ENCODE measurements around the gene PLCB4.

The PLCB4 gene

GRCh38 chr20:9441948-9442347, 373.1 kb downstream of the PLCB4 start:
- no peak overlapping the region for H3K4me3 ChIP-seq (ENCODE audit: low read depth, low read length)
- no peak for TF ChIP-seq CTCF (IDR thresholded peaks at IDR 0.05; ENCODE audit: low read depth, low read length, missing control alignments)
- no peak for DNase-seq (ENCODE audit: low read depth)
- in situ Hi-C loops (cut with HindIII; ENCODE audit: low sequenced_read_pairs) = no loop called here

- DNase-seq (ENCODE audit: low read depth) = no peak
- TF ChIP-seq CTCF (IDR thresholded peaks at IDR 0.05; ENCODE audit: low read depth, low read length, missing control alignments) = no peak
- no peak overlapping the region for H3K4me3 ChIP-seq (ENCODE audit: low read depth, low read length)
- in situ Hi-C loops (cut with HindIII; ENCODE audit: low sequenced_read_pairs) = no loop called here
These were observed 374.0 kb downstream of the PLCB4 start for GRCh38 chr20:9442858-9443257.

- no peak overlapping the region for H3K4me3 ChIP-seq (ENCODE audit: low read depth, low read length)
- TF ChIP-seq CTCF (IDR thresholded peaks at IDR 0.05; ENCODE audit: low read depth, low read length, missing control alignments) = no peak
- DNase-seq (ENCODE audit: low read depth) = no peak
- in situ Hi-C loops (cut with HindIII; ENCODE audit: low sequenced_read_pairs) = no loop called here
These were observed 376.0 kb downstream of the PLCB4 start for GRCh38 chr20:9444921-9445320.

GRCh38 chr20:9447182-9447581, 378.3 kb downstream of the PLCB4 start:
- in situ Hi-C loops (cut with HindIII; ENCODE audit: low sequenced_read_pairs) = no loop called here
- no peak for TF ChIP-seq CTCF (IDR thresholded peaks at IDR 0.05; ENCODE audit: low read depth, low read length, missing control alignments)
- DNase-seq (ENCODE audit: low read depth) = no peak
- H3K4me3 ChIP-seq (ENCODE audit: low read depth, low read length) = no peak overlapping the region

GRCh38 chr20:9453201-9453600, 384.3 kb downstream of the PLCB4 start:
- TF ChIP-seq CTCF (IDR thresholded peaks at IDR 0.05; ENCODE audit: low read depth, low read length, missing control alignments) = no peak
- no peak for DNase-seq (ENCODE audit: low read depth)
- in situ Hi-C loops (cut with HindIII; ENCODE audit: low sequenced_read_pairs) = no loop called here
- no peak overlapping the region for H3K4me3 ChIP-seq (ENCODE audit: low read depth, low read length)

- no peak for DNase-seq (ENCODE audit: low read depth)
- H3K4me3 ChIP-seq (ENCODE audit: low read depth, low read length) = no peak overlapping the region
- in situ Hi-C loops (cut with HindIII; ENCODE audit: low sequenced_read_pairs) = no loop called here
- no peak for TF ChIP-seq CTCF (IDR thresholded peaks at IDR 0.05; ENCODE audit: low read depth, low read length, missing control alignments)
These were observed 385.9 kb downstream of the PLCB4 start for GRCh38 chr20:9454791-9455190.

- H3K4me3 ChIP-seq (ENCODE audit: low read depth, low read length) = no peak overlapping the region
- in situ Hi-C loops (cut with HindIII; ENCODE audit: low sequenced_read_pairs) = no loop called here
- TF ChIP-seq CTCF (IDR thresholded peaks at IDR 0.05; ENCODE audit: low read depth, low read length, missing control alignments) = no peak
- DNase-seq (ENCODE audit: low read depth) = no peak
These were observed 388.2 kb downstream of the PLCB4 start for GRCh38 chr20:9457136-9457535.

Measured in astrocyte of the cerebellum (primary cell).